HG02610 (cell line): ENCODE measurements around the gene ANKRD39.

Source experiments
- ATAC-seq: cut with Tn5 transposase; IDR thresholded peaks from one replicate; pipeline ENCODE4 v1.9.1; 2021; ENCODE audit warnings: mild to moderate bottlenecking, moderate library complexity; ENCODE audit not compliant: unreplicated experiment

Gene ANKRD39

GRCh38 chr2:96859099-96859649 is 1.4 kb upstream of the ANKRD39 start:
- no peak for ATAC-seq

DNA sequence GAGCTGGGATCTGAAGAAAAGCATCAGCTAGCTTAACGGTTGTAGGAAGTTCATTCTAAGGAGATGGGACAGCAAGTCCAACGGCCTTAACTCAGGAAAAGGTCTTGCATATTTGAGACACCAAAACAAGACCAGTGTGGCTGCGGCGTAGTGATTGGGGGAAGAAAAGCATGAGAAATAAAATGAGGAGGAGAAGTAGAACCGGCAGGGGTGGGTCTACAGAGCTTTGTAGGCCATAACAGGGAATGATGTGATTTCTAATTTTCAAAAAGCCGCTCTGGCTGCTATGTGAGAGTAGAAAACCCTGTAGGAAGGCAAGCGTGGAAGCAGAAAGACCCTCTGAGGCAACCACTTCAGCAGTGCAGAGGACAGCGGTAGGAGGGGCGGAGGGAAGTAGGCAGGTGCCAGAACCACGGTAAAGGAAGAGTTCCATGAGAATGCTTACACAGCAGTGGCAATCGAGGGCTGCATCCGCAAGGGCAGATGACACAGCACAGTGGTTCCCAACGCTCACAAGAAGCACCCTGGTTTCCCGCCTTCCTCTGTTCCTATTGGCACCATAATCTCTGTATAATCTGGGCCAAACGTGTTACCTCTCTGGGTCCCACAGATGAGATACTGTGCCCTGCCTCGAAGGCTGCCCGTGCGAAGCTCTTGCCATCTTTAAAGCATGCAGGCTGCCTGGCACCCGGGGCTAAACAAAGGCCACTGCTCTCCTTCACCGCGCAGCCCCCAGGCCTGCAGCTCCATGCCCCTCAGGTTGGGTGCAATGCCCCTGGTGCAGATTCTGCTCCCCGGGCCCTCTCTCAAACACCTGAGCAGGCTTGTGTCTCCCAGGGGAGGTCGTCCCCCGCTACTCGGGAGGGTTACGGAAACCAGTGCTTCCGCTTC is 795 bp downstream of the ANKRD39 start:
- peak; percentile 11 for ATAC-seq

DNA sequence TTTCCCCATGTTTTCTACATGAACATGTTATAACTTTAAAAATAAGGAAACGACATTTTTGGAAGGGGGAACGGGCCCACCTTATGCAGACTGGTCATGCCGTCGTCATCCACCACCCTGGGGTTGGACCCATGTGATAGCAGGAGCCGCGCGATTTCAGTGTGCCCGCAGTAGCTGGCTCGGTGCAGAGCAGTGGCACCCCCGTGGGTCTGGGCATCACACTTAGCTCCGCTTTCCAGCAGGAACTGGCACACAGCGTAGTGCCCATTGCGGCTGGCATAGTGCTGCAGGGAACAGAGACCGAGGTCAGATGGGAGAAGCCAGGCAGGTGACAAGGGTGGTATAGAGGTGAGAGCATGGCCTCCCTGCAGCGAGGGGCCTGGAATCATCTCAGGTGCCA is 4.5 kb downstream of the ANKRD39 start:
- ATAC-seq, result no peak

GRCh38 chr2:96852667-96853066 is 5.1 kb downstream of the ANKRD39 start:
- ATAC-seq, result no peak

DNA sequence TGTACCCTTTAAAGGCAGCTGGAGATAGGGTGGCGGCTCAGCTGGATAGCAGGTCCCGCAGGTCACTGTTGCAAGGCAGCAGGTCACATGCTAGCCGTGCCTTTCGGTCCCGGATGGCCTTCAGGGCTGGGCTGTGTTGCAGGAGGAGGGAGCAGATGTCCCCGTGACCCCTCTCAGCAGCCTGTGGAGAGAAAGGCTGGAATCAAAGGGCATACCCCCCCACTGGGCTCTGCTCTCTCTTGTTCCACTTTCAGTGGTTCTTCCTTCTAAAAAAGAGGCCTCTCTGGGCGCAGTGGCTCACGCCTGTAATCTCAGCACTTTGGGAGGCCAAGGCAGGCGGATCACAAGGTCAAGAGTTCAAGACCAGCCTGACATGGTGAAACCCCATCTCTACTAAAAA is 9.6 kb downstream of the ANKRD39 start:
- ATAC-seq, result no peak

- ATAC-seq, result no peak
These were observed 10.2 kb downstream of the ANKRD39 start for GRCh38 chr2:96847586-96847985.

- ATAC-seq, result no peak
These were observed 11.0 kb downstream of the ANKRD39 start for GRCh38 chr2:96846825-96847224.

- ATAC-seq, result no peak
These were observed 13.4 kb downstream of the ANKRD39 start for GRCh38 chr2:96844405-96844808.

DNA sequence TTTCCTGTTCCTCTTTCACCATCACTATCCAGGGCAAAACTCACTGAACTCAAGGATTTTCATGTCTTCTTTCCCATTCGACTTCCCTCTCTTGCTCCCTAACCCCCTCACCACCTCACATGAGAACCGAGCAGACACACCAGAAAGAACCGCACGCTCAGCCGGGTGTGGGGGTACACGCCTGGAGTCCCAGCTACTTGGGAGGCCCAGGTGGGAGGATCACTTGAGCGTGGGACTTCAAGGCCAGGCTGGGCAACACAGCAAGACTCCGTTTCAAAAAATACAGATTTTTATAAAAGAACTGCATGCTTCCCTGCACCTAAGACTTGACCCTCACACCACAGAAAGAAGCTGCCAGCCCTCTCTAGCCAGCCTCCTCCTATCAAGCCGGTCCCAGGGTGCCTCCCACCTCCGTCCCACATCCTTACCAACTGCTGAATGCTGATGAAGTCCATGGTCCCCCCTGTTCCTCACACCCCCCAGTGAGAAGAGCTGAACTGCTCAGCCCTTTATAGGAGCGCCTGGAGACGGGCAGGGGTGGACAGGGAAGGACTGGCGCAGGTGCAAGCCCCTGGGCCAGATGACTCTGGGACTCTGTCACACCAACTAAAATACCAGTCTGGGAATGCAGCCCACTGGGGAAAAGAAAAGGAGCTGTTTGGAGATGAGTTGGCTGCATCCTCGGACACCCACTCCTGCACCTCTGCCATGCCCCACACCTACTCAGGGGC is 14.1 kb downstream of the ANKRD39 start, which contains the start of gene ANKRD23:
ANKRD23 (minus strand) TSS at position 484 of the 731 bp plus-strand sequence; CDS start at position 455, 29 bp downstream.
- no peak for ATAC-seq

DNA sequence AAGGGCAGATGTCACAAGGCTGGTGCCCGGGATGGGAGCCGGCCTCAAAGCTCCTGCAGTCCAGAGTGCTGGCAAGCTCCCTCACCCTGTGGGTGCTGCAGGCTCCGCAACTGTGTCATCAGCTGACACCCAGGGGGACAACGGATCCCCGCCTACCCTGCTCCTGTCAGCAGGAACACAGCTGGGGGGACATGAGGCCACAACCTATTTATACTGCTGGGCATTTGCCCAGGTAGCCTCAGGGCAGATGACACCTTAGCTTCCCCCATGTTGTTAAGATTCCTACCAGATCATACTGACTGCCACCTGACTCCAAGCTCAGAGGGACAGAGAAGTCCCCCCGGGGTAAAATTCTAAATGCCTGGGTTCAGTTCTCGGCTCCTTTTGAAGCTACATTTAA is 15.2 kb downstream of the ANKRD39 start:
- ATAC-seq, result no peak

DNA sequence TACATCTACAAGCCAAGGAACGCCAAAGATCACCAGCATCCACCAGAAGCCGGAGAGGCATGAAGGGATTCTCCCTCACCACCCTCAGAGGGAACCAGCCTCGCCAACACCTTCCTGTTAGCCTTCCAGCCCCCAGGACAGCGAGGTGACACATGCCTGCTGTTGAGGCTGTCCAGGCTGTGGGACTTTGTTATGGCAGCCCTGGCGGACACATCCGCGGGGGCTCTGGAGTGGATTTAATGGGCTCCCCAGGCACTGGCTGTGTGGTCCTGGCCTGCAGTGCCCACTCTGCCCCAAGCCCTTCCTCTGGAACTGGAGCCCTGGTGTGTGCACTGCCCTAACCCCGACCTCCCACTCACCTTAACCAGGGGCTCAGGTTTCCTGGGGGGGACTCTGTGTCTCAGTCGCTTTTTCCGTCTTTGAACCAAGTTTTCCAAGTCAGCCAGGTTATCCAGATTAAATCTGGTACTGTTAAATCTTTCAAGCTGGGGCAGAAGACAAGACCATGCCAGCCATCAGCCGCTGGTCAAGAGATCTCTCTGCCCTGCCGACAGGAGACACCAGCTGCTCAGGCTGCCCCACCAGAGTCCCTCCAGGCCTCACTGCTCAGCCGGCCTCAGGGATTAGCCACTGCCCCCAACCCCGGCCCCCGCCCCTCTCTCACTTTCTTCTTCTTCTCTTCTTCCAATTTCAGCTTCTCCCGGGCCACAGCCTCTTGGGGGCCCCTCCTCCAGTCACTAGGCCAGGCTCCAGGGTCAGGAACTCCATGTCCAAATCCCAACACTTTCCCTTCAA is 15.9 kb downstream of the ANKRD39 start:
- ATAC-seq, result no peak

DNA sequence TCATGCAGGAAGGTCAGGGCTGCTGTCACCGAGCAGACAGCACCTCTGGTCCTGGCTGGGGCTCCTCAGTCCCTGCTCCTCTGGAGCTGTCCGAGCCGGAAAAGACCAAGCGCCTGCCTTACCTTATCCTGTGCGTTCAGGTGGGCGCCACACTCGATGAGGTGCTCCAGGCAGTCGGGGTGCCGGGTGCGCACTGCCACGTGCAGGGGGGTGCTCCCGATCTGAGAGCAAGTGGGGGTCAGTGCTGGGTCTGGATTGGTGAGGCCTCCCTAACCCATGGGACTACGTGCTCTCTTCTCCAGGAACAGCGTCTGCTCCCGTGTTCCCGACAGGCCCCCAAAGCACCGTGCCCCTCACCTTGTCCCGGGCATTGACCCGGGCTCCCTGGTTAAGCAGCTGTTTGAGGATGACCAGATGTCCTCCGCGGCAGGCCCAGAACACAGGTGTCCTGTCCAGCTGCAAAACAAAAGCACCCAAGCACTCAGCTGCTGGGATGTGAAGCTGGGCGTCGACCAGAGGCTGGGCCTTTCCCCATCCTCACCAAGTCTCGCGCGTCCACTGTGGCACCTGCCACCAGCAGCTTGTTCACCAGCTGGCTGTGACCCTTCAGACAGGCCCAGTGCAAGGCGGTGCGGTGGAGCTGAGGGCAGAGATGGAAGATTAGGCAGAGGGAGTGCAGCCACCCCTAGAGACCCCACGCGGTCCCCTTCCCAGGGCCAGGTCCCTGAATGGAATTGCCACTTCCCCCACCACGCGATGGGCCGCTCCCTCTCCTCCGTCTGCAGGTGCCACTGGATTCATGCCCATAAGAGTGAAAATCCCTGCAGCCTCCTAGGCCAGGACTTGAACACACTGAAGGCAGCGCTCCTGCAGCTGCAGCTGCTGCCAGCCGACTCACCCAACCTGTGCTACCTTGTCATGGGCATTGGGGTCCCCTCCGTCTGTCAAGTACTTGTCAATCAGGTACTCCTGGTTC is 17.7 kb downstream of the ANKRD39 start:
- no peak for ATAC-seq

DNA sequence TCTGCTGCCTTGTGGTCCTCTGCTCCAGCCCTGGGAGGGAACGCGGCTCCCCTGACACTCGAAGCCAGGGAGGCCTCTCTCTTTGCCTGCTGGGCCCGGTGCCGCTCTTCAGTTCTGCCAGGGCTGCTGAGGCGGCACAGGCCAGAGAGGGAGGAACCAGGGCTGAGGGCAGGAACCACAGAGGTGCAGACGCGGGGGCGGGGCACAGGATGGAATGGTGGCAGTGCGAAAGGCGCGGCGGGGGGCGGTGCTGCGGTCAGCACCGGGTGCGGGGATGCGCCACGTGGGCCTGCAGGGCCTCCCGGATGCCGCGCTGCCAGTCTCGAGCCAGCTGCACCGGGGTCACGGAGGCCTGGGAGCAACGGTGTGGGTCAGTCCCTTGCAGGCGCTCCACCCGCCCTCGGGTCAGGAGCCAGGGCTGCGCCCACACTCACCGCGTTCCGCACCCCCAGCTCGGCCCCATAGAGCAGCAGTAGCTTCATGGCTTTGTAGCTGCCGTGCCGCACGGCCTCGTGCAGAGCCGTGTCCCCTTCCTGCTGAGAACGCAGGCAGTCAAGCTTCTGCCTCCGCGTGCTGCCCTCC is 18.4 kb downstream of the ANKRD39 start:
- ATAC-seq, result no peak

DNA sequence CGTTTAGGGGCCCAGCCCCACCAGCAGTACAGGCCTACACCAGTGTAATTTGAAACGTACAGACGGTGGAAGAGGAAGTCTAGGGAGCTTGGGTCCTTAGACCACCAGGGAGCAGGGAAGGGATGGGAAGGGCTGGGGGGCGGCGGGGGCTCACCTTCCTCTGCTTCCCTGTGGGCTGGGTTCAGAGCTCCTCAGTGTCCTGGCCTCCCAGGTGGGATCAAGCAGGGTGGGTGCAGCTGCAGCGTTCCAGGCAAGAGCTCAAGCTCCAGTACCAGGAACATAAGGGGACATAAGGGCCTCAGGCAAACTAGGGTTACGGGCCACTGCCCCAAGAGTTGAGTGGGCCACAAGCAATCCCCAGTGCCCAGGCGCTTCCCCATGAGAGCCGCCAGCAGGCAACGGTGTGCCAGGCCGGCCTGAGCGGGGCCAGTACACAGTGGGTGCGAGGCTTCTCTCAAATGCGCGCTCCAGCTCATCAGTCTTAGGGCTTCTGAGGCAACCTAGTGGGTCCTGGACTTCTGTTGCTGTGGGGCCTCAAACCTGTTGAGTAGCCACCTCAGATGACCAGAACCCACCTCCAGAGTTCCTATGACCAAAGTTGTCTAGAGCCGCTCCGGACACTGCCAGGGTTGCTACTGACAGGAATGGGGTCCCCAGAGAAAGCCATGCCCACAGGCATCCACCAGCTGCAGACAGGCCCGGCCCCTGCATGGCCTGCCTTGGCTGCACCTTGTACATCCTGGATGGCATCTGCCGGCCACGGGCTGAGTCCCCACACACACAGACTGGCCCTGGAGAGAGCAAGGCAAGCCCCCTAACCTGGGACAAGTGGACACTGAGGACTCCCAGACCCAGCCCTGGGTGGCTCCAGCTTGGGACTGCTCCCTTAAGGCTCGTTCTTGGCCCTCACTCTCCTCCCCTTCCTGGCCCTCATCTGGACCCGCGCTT is 19.2 kb downstream of the ANKRD39 start:
- no peak for ATAC-seq

GRCh38 chr2:96837575-96837974 is 20.2 kb downstream of the ANKRD39 start:
- ATAC-seq, result no peak

DNA sequence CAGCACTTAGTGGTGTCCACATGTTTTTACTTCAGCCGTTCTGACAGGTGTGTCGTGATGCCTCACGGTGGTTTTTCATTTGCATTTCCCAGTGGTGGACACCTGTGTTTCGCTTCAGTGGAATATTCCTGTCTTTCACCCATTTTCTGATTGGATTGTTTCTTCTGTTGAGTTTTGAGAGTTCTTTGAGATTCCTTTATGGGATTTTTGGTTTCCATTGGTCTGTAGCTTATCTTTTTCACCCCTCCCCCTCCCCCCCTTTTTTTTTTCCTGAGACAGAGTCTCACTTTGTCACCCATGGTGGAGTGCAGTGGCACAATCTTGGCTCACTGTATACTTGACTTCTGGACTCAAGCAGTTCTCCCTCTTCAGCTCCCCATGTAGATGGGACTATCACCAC is 22.0 kb downstream of the ANKRD39 start:
- no peak for ATAC-seq

GRCh38 chr2:96832754-96833507 is 24.9 kb downstream of the ANKRD39 start:
- ATAC-seq, result no peak

- no peak for ATAC-seq
These were observed 25.4 kb downstream of the ANKRD39 start for GRCh38 chr2:96832408-96832753.
